IMR-90 (cell line): ENCODE data around the gene MPRIP. TPM values are rescaled to one million over a fixed set of nuclear protein-coding genes. Genes with fewer than 3 reads are reported as not detected.

ENCODE experiments used
- ATAC-seq: fragments of 200-7000 bp; cut with Tn5 transposase; 2 replicates; pipeline ENCODE4 v1.9.1; 2020; ENCODE audit warnings: low read depth, mild to moderate bottlenecking, moderate library complexity
- BruUV-seq: library from RNA; stranded (reverse); fragments of 400-500 nt; replicated peaks from 2 replicates; lab custom pipeline; 2021; lab: Mats Ljungman, UMichigan
- CTCF ChIA-PET: fragments of 300-600 bp; formaldehyde crosslinking; extraction: SDS; loops from one replicate; lab custom pipeline; 2021; ENCODE audit warnings: antibody characterized with exemption; lab: Yijun Ruan, JAX
- POLR2A ChIA-PET: fragments of 300-600 bp; sonication (Branson Sonifier 250); formaldehyde crosslinking; loops from one replicate; lab custom pipeline; 2022; ENCODE audit warnings: antibody characterized with exemption; ENCODE audit not compliant: unreplicated experiment; lab: Charles Lee
- DNase-seq: peaks from one replicate; pipeline ENCODE4 v3.0.0; 2013
- H2AFZ ChIP-seq: replicated peaks from 2 replicates; pipeline ENCODE3; 2013; ENCODE audit warnings: low read length, mild to moderate bottlenecking; ENCODE audit not compliant: poor library complexity
- H2AK5ac ChIP-seq: 2 replicates; pipeline ENCODE4 v1.6.1; 2013; ENCODE audit warnings: low read depth, low read length, inconsistent platforms
- H2AK9ac ChIP-seq: replicated peaks from 2 replicates; pipeline ENCODE3; 2013; ENCODE audit warnings: mild to moderate bottlenecking, low read depth, low read length, moderate library complexity; ENCODE audit not compliant: poor library complexity
- H2BK120ac ChIP-seq: 2 replicates; pipeline ENCODE4 v1.6.1; 2013; ENCODE audit warnings: low read depth, low read length, inconsistent platforms
- H2BK15ac ChIP-seq: 3 replicates; pipeline ENCODE4 v1.6.1; 2013; ENCODE audit warnings: low read depth, low read length, inconsistent platforms
- H2BK20ac ChIP-seq: 2 replicates; pipeline ENCODE4 v1.6.1; 2013; ENCODE audit warnings: low read depth, mild to moderate bottlenecking, inconsistent platforms, low read length, moderate library complexity
- H2BK5ac ChIP-seq: 2 replicates; pipeline ENCODE4 v1.6.1; 2013; ENCODE audit warnings: mild to moderate bottlenecking, low read depth, low read length, inconsistent platforms; ENCODE audit not compliant: poor library complexity, severe bottlenecking
- H3K14ac ChIP-seq: replicated peaks from 2 replicates; pipeline ENCODE4 v1.6.1; 2013; ENCODE audit warnings: low read depth, low read length, inconsistent platforms
- H3K18ac ChIP-seq: 2 replicates; pipeline ENCODE4 v1.6.1; 2013; ENCODE audit warnings: low read depth, low read length, control low read depth
- H3K23ac ChIP-seq: 2 replicates; pipeline ENCODE4 v1.6.1; 2013; ENCODE audit warnings: low read depth, low read length, inconsistent platforms
- H3K27ac ChIP-seq: 2 replicates; pipeline ENCODE4 v1.5.1; 2013; ENCODE audit warnings: mild to moderate bottlenecking, control low read depth, low read length; ENCODE audit not compliant: insufficient read depth
- H3K27me3 ChIP-seq: 2 replicates; pipeline ENCODE4 v1.6.1; 2013; ENCODE audit warnings: low read length; ENCODE audit not compliant: control insufficient read depth, insufficient read depth
- H3K36me3 ChIP-seq: 2 replicates; pipeline ENCODE4 v1.6.1; 2013; ENCODE audit warnings: low read length, mixed read lengths; ENCODE audit not compliant: control insufficient read depth, insufficient read depth
- H3K4ac ChIP-seq: 2 replicates; pipeline ENCODE4 v1.6.1; 2013; ENCODE audit warnings: low read depth, low read length, inconsistent platforms
- H3K4me1 ChIP-seq: 2 replicates; pipeline ENCODE4 v1.6.1; 2013; ENCODE audit warnings: low read length, mixed read lengths; ENCODE audit not compliant: control insufficient read depth, insufficient read depth
- H3K4me2 ChIP-seq: 2 replicates; pipeline ENCODE4 v1.6.1; 2013; ENCODE audit warnings: low read depth, mild to moderate bottlenecking, control low read depth, low read length, moderate library complexity
- H3K4me3 ChIP-seq: 2 replicates; pipeline ENCODE4 v1.5.1; 2013; ENCODE audit warnings: low read depth, mild to moderate bottlenecking, control low read depth, low read length, moderate library complexity; ENCODE audit not compliant: insufficient read depth
- H3K56ac ChIP-seq: 2 replicates; pipeline ENCODE4 v1.6.1; 2013; ENCODE audit warnings: low read length, inconsistent platforms; ENCODE audit not compliant: insufficient read depth; ENCODE audit errors: extremely low read depth
- H3K79me1 ChIP-seq, 2 experiments: 2 replicates each; pipeline ENCODE4 v1.6.1; 2013; ENCODE audit warnings: low read length in 2 of 2, inconsistent platforms in 1 of 2, low read depth in 1 of 2
- H3K9ac ChIP-seq: 2 replicates; pipeline ENCODE4 v1.6.1; 2013; ENCODE audit warnings: low read depth, low read length, control low read depth
- H3K9me1 ChIP-seq: 2 replicates; pipeline ENCODE4 v1.6.1; 2013; ENCODE audit warnings: low read length, inconsistent platforms; ENCODE audit not compliant: insufficient read depth
- H3K9me3 ChIP-seq: 2 replicates; pipeline ENCODE4 v1.6.1; 2013; ENCODE audit warnings: low read length; ENCODE audit not compliant: control insufficient read depth, insufficient read depth
- H4K20me1 ChIP-seq: 2 replicates; pipeline ENCODE4 v1.6.1; 2013; ENCODE audit warnings: low read length, inconsistent platforms; ENCODE audit not compliant: insufficient read depth
- H4K5ac ChIP-seq: 2 replicates; pipeline ENCODE4 v1.6.1; 2013; ENCODE audit warnings: mild to moderate bottlenecking, low read depth, low read length, control low read depth
- H4K8ac ChIP-seq, 2 experiments: 2 replicates each; pipeline ENCODE4 v1.6.1; 2013; ENCODE audit warnings: low read depth in 2 of 2, low read length in 2 of 2, control low read depth in 1 of 2, inconsistent platforms in 1 of 2
- H4K91ac ChIP-seq: 2 replicates; pipeline ENCODE4 v1.6.1; 2013; ENCODE audit warnings: low read depth, low read length, inconsistent platforms; ENCODE audit not compliant: insufficient read depth
- CEBPB ChIP-seq: IDR thresholded peaks from 2 replicates; pipeline ENCODE4 v1.6.1; 2012; ENCODE audit warnings: low read depth, low read length, improper control_type of control experiment
- MAZ ChIP-seq: IDR thresholded peaks from 2 replicates; pipeline ENCODE4 v1.6.1; 2012; ENCODE audit warnings: low read depth, mild to moderate bottlenecking, low read length, improper control_type of control experiment, moderate library complexity, borderline replicate concordance
- WGBS, 2 experiments: methylation state at CpG; one replicate each; pipeline versions ENCODE4 v1.1.5 to v1.1.7; 2013; ENCODE audit warnings: missing lambda C conversion rate in 2 of 2; ENCODE audit not compliant: insufficient read length in 1 of 2; ENCODE audit errors: extremely low coverage in 2 of 2; 5-methylcytosine and 5-hydroxymethylcytosine counted together
- dilution Hi-C: fragments of 300-500 bp; cut with HindIII; formaldehyde crosslinking; loops from one replicate; pipeline ENCODE4 v1.14.3; 2018; ENCODE audit warnings: low sequenced_read_pairs; ENCODE audit not compliant: unreplicated experiment
- in situ Hi-C: fragments of 300-500 bp; cut with MboI; formaldehyde crosslinking; loops from 3 replicates; pipeline ENCODE4 v1.14.3; 2019; ENCODE audit warnings: low sequenced_read_pairs, inconsistent platforms, mixed read lengths
- intact Hi-C: fragments of 100-400 bp; cut with micrococcal nuclease; formaldehyde crosslinking; loops from 2 replicates; pipeline ENCODE4 v1.10.0; 2022
- polyA plus RNA-seq, 3 experiments: library from polyadenylated mRNA; depleted of rRNA; stranded (reverse); fragments of >200 nt; gene quantifications; 2 replicates each; pipeline ENCODE4 v1.2.3, GENCODE V29; 2012; ENCODE audit warnings: low replicate concordance in 1 of 3
- total RNA-seq: library from RNA; depleted of rRNA; stranded (reverse); fragments of >200 nt; gene quantifications from 2 replicates; pipeline ENCODE4 v1.2.3, GENCODE V29; 2012
- TF ChIP-seq, protein P1 (sequence below): fragments of 150-350 bp; IDR thresholded peaks from 2 replicates; pipeline ENCODE4 v1.6.1; 2017; ENCODE audit warnings: mild to moderate bottlenecking, antibody characterized with exemption, low read length, low read depth

Gene MPRIP
- total and polyA plus RNA-seq, 2 of the 4 experiments (the other 2 are of a cell fraction): 111 to 149 TPM

DNA sequence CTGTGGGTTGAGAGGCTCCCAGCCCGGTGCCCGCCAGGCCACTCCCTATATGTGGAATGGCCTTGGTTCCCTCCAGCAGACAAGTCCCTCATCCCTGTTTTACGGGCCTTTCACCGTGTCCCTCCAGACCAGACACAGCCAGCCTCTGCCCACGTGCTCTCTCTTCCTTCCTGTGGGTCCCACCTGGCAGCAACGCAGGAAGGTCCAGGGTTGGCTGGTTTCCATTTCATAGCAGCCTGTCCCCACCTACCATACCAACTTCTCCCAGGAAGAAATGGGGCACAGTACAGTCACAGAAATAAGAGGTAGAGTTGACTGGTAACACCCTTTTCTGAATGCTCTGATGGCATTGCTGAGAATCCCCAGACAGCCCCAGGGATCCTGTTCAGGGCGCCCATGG is 128.9 kb downstream of the MPRIP start:
- Histone ChIP-seq H3K18ac (no peak overlapping the region), H2BK20ac (no peak overlapping the region), H2BK5ac (no peak overlapping the region), H3K4me3 (no peak overlapping the region), H3K4ac (no peak overlapping the region), H3K23ac (no peak overlapping the region), H3K4me1 (no peaks in the 10 kb centered on the region), H3K79me1 (peaks cover 12 to 44% of the 10 kb centered on the region in 2 experiments), H4K91ac (no peak overlapping the region), H2AK5ac (no peak overlapping the region), H4K20me1 (peaks cover 5% of the 10 kb centered on the region; the same call in 1 of the 2 replicates), H4K8ac (no peak overlapping the region), H3K36me3 (peaks cover 75% of the 10 kb centered on the region), H3K9me3 (no peaks in the 10 kb centered on the region), H4K5ac (no peak overlapping the region), H3K4me2 (no peak overlapping the region), H3K27me3 (no peaks in the 10 kb centered on the region), H3K9me1 (peaks cover 4% of the 10 kb centered on the region; the same call in 1 of the 2 replicates), H3K27ac (no peak overlapping the region), H2AK9ac (no peak overlapping the region), H3K14ac (no peak overlapping the region), H2BK120ac (no peak overlapping the region), H2BK15ac (no peak overlapping the region), H2AFZ (no peak overlapping the region), H3K9ac (no peak overlapping the region), H3K56ac (no peak overlapping the region)
- ChIA-PET CTCF (no interaction called here), POLR2A (no interaction called here)
- TF ChIP-seq, protein P1, sequence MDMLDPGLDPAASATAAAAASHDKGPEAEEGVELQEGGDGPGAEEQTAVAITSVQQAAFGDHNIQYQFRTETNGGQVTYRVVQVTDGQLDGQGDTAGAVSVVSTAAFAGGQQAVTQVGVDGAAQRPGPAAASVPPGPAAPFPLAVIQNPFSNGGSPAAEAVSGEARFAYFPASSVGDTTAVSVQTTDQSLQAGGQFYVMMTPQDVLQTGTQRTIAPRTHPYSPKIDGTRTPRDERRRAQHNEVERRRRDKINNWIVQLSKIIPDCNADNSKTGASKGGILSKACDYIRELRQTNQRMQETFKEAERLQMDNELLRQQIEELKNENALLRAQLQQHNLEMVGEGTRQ: no peak
- TF ChIP-seq MAZ (no peak), CEBPB (no peak)
- intact Hi-C loops (no loop called here), dilution Hi-C loops (no loop called here), in situ Hi-C loops (no loop called here)
- DNase-seq: no peak
- BruUV-seq: no TSS peak
- no peak for ATAC-seq
- no CpG with 5 or more reads among the region's 7 CpGs for WGBS, 2 experiments
